Activated CD4-positive, alpha-beta T cell treated with anti-CD3 and anti-CD28 coated beads, Interleukin-2, amount 10 ng/mL, durations not matched to agents 7 days and 5 days (primary cell): Measurements from ENCODE around the gene OMP. TPM values are rescaled to one million over a fixed set of nuclear protein-coding genes. Genes with fewer than 3 reads are reported as not detected.

Experiments used
- CTCF ChIA-PET: fragments of 350-600 bp; sonication (Branson Sonifier 250); formaldehyde crosslinking; loops from one replicate; lab custom pipeline; 2021; ENCODE audit warnings: antibody characterized with exemption; lab: Charles Lee
- POLR2A ChIA-PET: fragments of 350-600 bp; sonication (Branson Sonifier 250); formaldehyde crosslinking; loops from one replicate; lab custom pipeline; 2021; ENCODE audit warnings: antibody characterized with exemption; lab: Charles Lee
- DNase-seq: peaks from one replicate; pipeline ENCODE4 v3.0.0-alpha.2; 2020
- H3K27ac Mint-ChIP-seq: one replicate; pipeline ENCODE4 v1.8.0; 2021; ENCODE audit warnings: mild to moderate bottlenecking, moderate library complexity, mixed read lengths
- H3K27me3 Mint-ChIP-seq: one replicate; pipeline ENCODE4 v1.8.0; 2021; ENCODE audit warnings: mixed read lengths
- H3K36me3 Mint-ChIP-seq: one replicate; pipeline ENCODE4 v1.8.0; 2021; ENCODE audit warnings: low read depth, mixed read lengths
- H3K4me1 Mint-ChIP-seq: one replicate; pipeline ENCODE4 v1.8.0; 2021; ENCODE audit warnings: mixed read lengths
- H3K4me3 Mint-ChIP-seq: one replicate; pipeline ENCODE4 v1.8.0; 2021; ENCODE audit warnings: mild to moderate bottlenecking, moderate library complexity, mixed read lengths
- H3K9me3 Mint-ChIP-seq: one replicate; pipeline ENCODE4 v1.8.0; 2021; ENCODE audit warnings: mixed read lengths
- total RNA-seq, 2 experiments: library from RNA; stranded (reverse); gene quantifications; one replicate each; pipeline ENCODE4 v1.2.3, GENCODE V29; 2021

The OMP gene
- total RNA-seq, 2 experiments from 2014 or later, result not detected

DNA sequence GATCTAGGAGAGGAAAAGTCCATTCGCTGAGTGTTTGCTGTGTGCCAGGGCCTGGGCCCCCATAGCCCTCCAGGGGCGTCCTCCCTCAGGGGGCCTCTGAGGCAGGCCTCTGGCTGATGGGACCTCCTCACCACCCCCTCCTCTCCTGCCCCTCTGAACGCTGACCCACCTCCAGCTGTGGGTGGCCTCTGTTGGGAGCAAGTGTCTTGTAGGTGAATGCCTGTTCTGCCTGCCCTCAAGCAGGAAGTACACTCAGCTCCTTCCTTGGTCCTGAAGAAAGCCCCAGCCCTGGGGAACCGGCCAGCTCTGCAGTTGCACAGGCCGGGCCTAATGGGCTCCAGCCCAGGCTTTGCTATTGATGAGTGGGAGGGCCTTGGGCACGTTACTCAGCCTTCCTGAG, 28.9 kb downstream of the OMP start:
- DNase-seq, result no peak
- Mint-ChIP-seq H3K36me3 (no peaks in the 10 kb centered on the region), H3K4me3 (no peak overlapping the region), H3K27ac (no peak overlapping the region), H3K9me3 (no peaks in the 10 kb centered on the region), H3K4me1 (peaks cover 4% of the 10 kb centered on the region), H3K27me3 (no peaks in the 10 kb centered on the region)
- CTCF ChIA-PET, result interaction anchor here (0.8 kb wide), 1 partner anchor 22 kb away, joined by 3 read pairs; no protein-coding TSS in a partner anchor
- POLR2A ChIA-PET, result interaction anchor here (0.6 kb wide), 1 partner anchor 1808 kb away, joined by 6 read pairs; no protein-coding TSS in a partner anchor

GRCh38 chr11:77135069-77135468, 32.4 kb downstream of the OMP start:
- no peaks in the 10 kb centered on the region for H3K36me3 Mint-ChIP-seq
- no peaks in the 10 kb centered on the region for H3K9me3 Mint-ChIP-seq
- H3K27me3 Mint-ChIP-seq, result peaks cover 17% of the 10 kb centered on the region
- ChIA-PET CTCF (interaction anchor here (0.6 kb wide), 1 partner anchor 217 kb away, joined by 3 read pairs; no protein-coding TSS in a partner anchor), POLR2A (no interaction called here)
- H3K27ac Mint-ChIP-seq, result no peak overlapping the region
- H3K4me1 Mint-ChIP-seq, result no peaks in the 10 kb centered on the region
- DNase-seq, result no peak
- H3K4me3 Mint-ChIP-seq, result no peak overlapping the region

DNA sequence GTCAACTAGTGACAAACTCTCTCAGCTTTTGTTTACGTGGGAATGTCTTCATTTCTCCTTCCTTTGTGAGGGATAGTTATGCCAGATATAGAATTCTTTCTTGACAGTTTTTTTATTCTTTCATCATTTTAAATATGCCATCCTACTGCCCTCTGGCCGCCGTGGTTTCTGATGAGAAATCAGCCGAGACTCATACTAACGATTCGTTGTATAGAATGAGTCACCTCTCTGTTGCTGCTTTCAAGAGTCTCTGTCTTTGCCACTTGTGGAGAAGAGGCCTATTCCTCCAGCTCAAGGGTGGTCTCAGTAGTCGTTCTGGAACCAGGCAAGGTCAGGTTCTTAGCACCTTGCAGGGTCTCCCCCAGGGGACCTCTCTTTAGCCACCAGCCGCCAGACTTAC, 33.4 kb downstream of the OMP start:
- POLR2A ChIA-PET, result no interaction called here

GRCh38 chr11:77136784-77137420, 34.3 kb downstream of the OMP start:
- H3K27ac Mint-ChIP-seq, result no peak overlapping the region
- no peaks in the 10 kb centered on the region for H3K9me3 Mint-ChIP-seq
- no peak overlapping the region for H3K4me3 Mint-ChIP-seq
- ChIA-PET CTCF (interaction anchor here (0.5 to 1.5 kb wide), 2 partner anchors 9 to 280 kb away, joined by 3 to 9 read pairs; partner anchors contain the start of gene MYO7A), POLR2A (no interaction called here)
- peaks cover 3% of the 10 kb centered on the region for H3K4me1 Mint-ChIP-seq
- H3K27me3 Mint-ChIP-seq, result peaks cover 17% of the 10 kb centered on the region
- no peak for DNase-seq
- H3K36me3 Mint-ChIP-seq, result no peaks in the 10 kb centered on the region

More for the DNA sequence above, 33.4 kb downstream of the OMP start:
- Mint-ChIP-seq H3K27ac (no peak overlapping the region), H3K36me3 (no peaks in the 10 kb centered on the region), H3K9me3 (no peaks in the 10 kb centered on the region), H3K4me3 (no peak overlapping the region), H3K4me1 (no peaks in the 10 kb centered on the region), H3K27me3 (peaks cover 17% of the 10 kb centered on the region)
- CTCF ChIA-PET, result interaction anchor here (0.5 to 1.5 kb wide), 2 partner anchors 9 to 280 kb away, joined by 3 to 9 read pairs; partner anchors contain the start of gene MYO7A
- DNase-seq, result no peak

DNA sequence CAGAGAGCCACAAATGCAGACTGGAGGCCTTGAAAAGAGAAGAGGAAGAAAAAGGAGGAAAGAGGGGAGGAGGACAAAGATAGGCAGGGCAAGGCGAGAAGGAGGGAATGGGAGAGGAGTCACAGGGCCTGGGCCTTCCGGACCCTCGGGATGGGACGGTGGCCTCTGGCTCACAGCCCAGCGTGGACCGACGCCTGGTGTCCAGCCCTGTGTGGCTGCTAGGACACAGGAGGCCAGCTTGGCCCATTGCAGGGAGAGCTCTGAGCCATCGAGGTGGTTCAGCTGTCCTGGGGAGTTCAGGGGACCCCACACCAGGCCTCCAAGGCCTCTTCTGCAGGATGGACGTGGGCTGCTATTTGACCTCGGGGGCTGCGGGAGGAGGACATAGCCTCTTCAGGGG, 34.8 kb downstream of the OMP start:
- DNase-seq, result no peak
- Mint-ChIP-seq H3K27me3 (peaks cover 17% of the 10 kb centered on the region), H3K27ac (no peak overlapping the region), H3K36me3 (no peaks in the 10 kb centered on the region), H3K9me3 (no peaks in the 10 kb centered on the region), H3K4me3 (no peak overlapping the region), H3K4me1 (peaks cover 8% of the 10 kb centered on the region)
- POLR2A ChIA-PET, result no interaction called here
- CTCF ChIA-PET, result interaction anchor here (1.5 kb wide), 1 partner anchor 10 kb away, joined by 9 read pairs; the partner anchor contains the start of gene MYO7A

DNA sequence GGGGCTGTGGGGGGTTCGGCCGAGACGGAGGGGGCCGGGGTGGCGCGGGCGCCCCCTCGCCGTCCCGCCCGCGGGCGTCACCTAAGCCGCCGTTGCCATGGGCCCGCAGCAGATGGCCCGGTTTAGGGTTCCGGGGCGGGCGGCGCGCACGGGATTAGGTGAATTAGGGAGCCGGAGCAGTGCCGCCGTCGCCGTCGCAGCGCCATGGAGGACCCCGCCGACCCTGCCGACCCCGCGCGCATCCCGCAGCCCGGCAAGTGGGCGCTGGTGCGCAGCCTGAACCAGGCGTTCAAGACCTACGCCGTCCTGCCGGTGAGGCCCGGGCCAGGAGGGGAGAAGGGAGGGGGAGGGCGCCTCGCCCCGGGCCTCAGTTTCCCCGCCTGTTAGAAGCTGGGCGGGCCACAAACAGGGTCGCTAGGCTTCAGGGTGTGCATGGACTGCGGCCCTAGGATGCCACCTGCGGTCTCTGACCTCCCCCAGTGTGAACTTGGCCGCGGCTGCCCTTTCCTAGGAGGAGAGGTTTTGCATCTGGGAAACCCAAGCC, 35.5 kb downstream of the OMP start:
- CTCF ChIA-PET, result no interaction called here
- POLR2A ChIA-PET, result no interaction called here
- Mint-ChIP-seq H3K27ac (no peak overlapping the region), H3K4me3 (no peak overlapping the region), H3K36me3 (no peaks in the 10 kb centered on the region), H3K27me3 (peaks cover 17% of the 10 kb centered on the region), H3K4me1 (peaks cover 13% of the 10 kb centered on the region), H3K9me3 (no peaks in the 10 kb centered on the region)
- no peak for DNase-seq

DNA sequence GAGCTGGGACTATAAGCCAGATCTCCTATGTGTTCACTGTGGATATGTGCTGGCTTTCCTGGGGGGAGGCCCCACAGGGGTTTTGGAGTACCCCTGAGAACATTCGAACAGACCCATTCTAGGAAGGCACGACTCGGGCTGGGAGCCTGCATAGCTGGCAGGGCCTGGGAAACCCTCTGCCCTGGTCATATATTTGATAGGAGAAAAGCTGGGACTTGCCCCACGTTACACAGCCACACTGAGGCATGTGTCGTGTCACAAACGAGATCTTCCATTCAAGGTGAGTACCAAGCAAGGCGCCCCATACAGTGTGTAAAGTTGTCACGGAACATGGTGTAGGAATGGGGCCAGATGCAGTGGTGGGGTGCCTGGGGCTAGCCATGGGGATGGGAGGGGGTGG, 36.6 kb downstream of the OMP start:
- no peak for DNase-seq
- Mint-ChIP-seq H3K9me3 (no peaks in the 10 kb centered on the region), H3K27me3 (peaks cover 17% of the 10 kb centered on the region), H3K27ac (no peak overlapping the region), H3K36me3 (no peaks in the 10 kb centered on the region), H3K4me1 (peaks cover 15% of the 10 kb centered on the region), H3K4me3 (no peak overlapping the region)
- ChIA-PET POLR2A (no interaction called here), CTCF (interaction anchor here (1.3 to 2.7 kb wide), 3 partner anchors 11 to 49 kb away, joined by 3 to 16 read pairs (median 5); partner anchors contain the start of gene MYO7A)

GRCh38 chr11:77140231-77140851, 37.7 kb downstream of the OMP start:
- H3K9me3 Mint-ChIP-seq, result no peaks in the 10 kb centered on the region

DNA sequence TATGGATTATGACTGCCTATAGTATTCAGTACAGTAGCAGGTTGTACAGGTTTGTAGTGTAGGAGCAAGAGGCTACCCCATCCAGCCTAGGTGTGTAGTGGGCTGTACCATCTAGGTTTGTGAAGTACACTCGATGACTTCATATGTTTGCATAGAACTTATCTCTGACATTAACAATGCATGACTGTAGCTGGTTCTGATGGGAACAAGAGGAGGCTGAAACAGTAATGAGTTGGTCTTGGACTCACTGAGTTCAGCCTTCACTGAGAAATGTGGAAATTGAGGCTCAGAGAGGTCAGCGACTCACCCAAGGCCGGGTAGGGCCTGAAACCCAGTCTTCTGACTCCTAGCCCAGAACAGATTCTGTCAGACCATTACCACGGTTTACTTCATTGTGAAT, 38.4 kb downstream of the OMP start:
- Mint-ChIP-seq H3K4me3 (no peak overlapping the region), H3K36me3 (no peaks in the 10 kb centered on the region), H3K27ac (no peak overlapping the region), H3K27me3 (peaks cover 17% of the 10 kb centered on the region), H3K4me1 (peaks cover 15% of the 10 kb centered on the region), H3K9me3 (no peaks in the 10 kb centered on the region)
- no peak for DNase-seq
- ChIA-PET POLR2A (interaction anchor here (0.7 kb wide), 1 partner anchor 893 kb away, joined by 3 read pairs; no protein-coding TSS in a partner anchor), CTCF (interaction anchor here (0.5 to 2.7 kb wide), 3 partner anchors 13 to 1128 kb away, joined by 3 to 16 read pairs (median 5); partner anchors contain the start of gene MYO7A)

More at GRCh38 chr11:77140231-77140851, 37.7 kb downstream of the OMP start:
- H3K27me3 Mint-ChIP-seq, result peaks cover 17% of the 10 kb centered on the region
- no peaks in the 10 kb centered on the region for H3K36me3 Mint-ChIP-seq
- ChIA-PET POLR2A (no interaction called here), CTCF (interaction anchor here (1.3 to 2.7 kb wide), 3 partner anchors 12 to 48 kb away, joined by 3 to 16 read pairs (median 5); partner anchors contain the start of gene MYO7A)
- H3K27ac Mint-ChIP-seq, result no peak overlapping the region
- peaks cover 15% of the 10 kb centered on the region for H3K4me1 Mint-ChIP-seq
- H3K4me3 Mint-ChIP-seq, result no peak overlapping the region
- DNase-seq, result no peak

DNA sequence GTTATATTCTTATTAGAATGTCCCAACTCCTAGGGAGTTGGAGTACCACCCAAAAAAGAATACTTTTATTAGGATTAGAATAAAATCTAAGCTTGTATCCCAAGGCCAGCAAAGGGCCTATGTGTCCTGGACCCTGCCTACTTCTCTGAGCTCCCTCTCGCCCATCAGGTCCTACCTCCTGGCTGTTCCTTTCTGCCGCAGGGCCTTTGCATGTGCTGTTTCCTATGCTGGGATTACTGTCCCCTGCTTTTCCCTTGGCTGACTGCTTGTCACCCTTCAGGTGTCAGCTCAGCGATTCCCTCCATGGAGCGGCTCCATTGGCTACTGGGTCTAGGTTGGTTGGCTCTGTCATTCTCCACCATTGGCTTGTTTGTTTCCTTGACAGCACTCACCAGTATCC, 38.8 kb downstream of the OMP start:
- no peak overlapping the region for H3K27ac Mint-ChIP-seq
- no peaks in the 10 kb centered on the region for H3K9me3 Mint-ChIP-seq
- no peaks in the 10 kb centered on the region for H3K36me3 Mint-ChIP-seq
- no peak overlapping the region for H3K4me3 Mint-ChIP-seq
- POLR2A ChIA-PET, result interaction anchor here (0.7 kb wide), 1 partner anchor 892 kb away, joined by 3 read pairs; no protein-coding TSS in a partner anchor
- H3K4me1 Mint-ChIP-seq, result peaks cover 15% of the 10 kb centered on the region
- CTCF ChIA-PET, result interaction anchor here (0.5 to 2.7 kb wide), 2 partner anchors 13 to 1127 kb away, joined by 3 to 16 read pairs; partner anchors contain the start of gene MYO7A
- DNase-seq, result no peak
- H3K27me3 Mint-ChIP-seq, result peaks cover 17% of the 10 kb centered on the region

GRCh38 chr11:77142091-77142975, 39.7 kb downstream of the OMP start:
- Mint-ChIP-seq H3K27ac (no peak overlapping the region), H3K27me3 (peaks cover 19% of the 10 kb centered on the region), H3K9me3 (no peaks in the 10 kb centered on the region), H3K36me3 (no peaks in the 10 kb centered on the region), H3K4me3 (no peak overlapping the region), H3K4me1 (peaks cover 17% of the 10 kb centered on the region)
- ChIA-PET POLR2A (interaction anchor here (0.7 kb wide), 1 partner anchor 322 kb away, joined by 3 read pairs; no protein-coding TSS in a partner anchor), CTCF (interaction anchor here (1.0 to 2.7 kb wide), 2 partner anchors 14 to 15 kb away, joined by 3 to 16 read pairs; partner anchors contain the start of gene MYO7A)
- peak; percentile 37 for DNase-seq
